Amniotic epithelial cell (primary cell): ENCODE measurements around the gene SRPRB.

ENCODE experiments used
- DNase-seq: peaks from one replicate; pipeline ENCODE4 v3.0.0-alpha.2; 2010; ENCODE audit warnings: low read depth

Gene SRPRB

GRCh38 chr3:133840767-133841166 is 35.2 kb downstream of the SRPRB start:
- no peak for DNase-seq

GRCh38 chr3:133841196-133841595 is 35.6 kb downstream of the SRPRB start:
- DNase-seq: no peak

GRCh38 chr3:133842158-133842557 is 36.5 kb downstream of the SRPRB start:
- DNase-seq: no peak

GRCh38 chr3:133843634-133844033 is 38.0 kb downstream of the SRPRB start:
- peak; percentile 12 for DNase-seq

- no peak for DNase-seq
These were observed 39.5 kb downstream of the SRPRB start for GRCh38 chr3:133845127-133845526.

- no peak for DNase-seq
These were observed 43.7 kb downstream of the SRPRB start for GRCh38 chr3:133849346-133849745.

- no peak for DNase-seq
These were observed 44.4 kb downstream of the SRPRB start for GRCh38 chr3:133850034-133850433.

GRCh38 chr3:133851266-133851906 is 45.8 kb downstream of the SRPRB start:
- no peak for DNase-seq

- DNase-seq: no peak
These were observed 46.3 kb downstream of the SRPRB start for GRCh38 chr3:133851931-133852330.

- DNase-seq: no peak
These were observed 47.7 kb downstream of the SRPRB start for GRCh38 chr3:133853063-133853924.

- DNase-seq: no peak
These were observed 48.3 kb downstream of the SRPRB start for GRCh38 chr3:133853925-133854227.

- DNase-seq: no peak
These were observed 48.8 kb downstream of the SRPRB start for GRCh38 chr3:133854264-133855001.

- no peak for DNase-seq
These were observed 49.4 kb downstream of the SRPRB start for GRCh38 chr3:133855002-133855370.

GRCh38 chr3:133855772-133856171 is 50.2 kb downstream of the SRPRB start:
- DNase-seq: no peak

GRCh38 chr3:133856316-133856715 is 50.7 kb downstream of the SRPRB start:
- no peak for DNase-seq

GRCh38 chr3:133857767-133858166 is 52.2 kb downstream of the SRPRB start:
- no peak for DNase-seq

- no peak for DNase-seq
These were observed 54.0 kb downstream of the SRPRB start for GRCh38 chr3:133859381-133860234.

- no peak for DNase-seq
These were observed 54.9 kb downstream of the SRPRB start for GRCh38 chr3:133860519-133860918.

- no peak for DNase-seq
These were observed 56.5 kb downstream of the SRPRB start for GRCh38 chr3:133862161-133862560.

- no peak for DNase-seq
These were observed 58.3 kb downstream of the SRPRB start for GRCh38 chr3:133863911-133864310.

- DNase-seq: no peak
These were observed 59.0 kb downstream of the SRPRB start for GRCh38 chr3:133864616-133865015.
